GM18867 (cell line): ENCODE data around the gene ANXA11.
"Not testable (repeated sequence)": the region's sequence is repeated elsewhere in the genome, so short reads cannot be mapped to it uniquely, and the experiment has no call there.

Source experiments
- ATAC-seq: cut with Tn5 transposase; IDR thresholded peaks from one replicate; pipeline ENCODE4 v1.9.1; 2021; ENCODE audit warnings: mild to moderate bottlenecking, moderate library complexity; ENCODE audit not compliant: unreplicated experiment

Gene ANXA11

DNA sequence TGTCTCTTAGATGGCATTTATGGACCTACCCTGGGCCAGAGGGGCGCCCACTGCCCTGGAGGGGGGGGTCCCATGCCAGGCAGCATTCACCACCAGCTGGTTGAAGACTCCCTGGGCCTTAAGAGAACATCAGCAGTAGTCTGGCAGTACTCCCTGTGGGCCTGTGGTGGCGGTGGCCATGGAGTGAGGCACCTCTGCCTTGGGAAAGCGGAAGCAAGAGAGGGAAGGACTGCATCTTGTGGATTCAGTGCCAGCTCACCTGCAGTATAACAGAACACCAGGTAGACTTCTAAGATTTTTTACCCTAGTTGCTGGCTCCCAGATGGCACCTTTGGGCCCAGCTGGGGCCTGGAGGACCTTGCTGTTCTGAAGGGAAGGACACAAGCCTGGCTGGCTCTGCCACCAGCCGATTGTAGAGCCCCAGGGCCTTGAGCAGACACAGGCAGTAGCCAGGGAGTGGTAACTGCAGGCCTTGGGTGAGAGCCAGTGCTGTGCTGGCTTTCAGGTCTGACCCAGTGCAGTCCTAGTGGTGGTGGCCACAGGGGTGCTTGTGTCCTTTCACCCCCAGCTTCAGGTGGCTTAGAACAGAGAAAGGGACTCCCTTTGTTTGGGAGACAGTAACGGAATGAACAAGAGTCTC is 57.1 kb downstream of the ANXA11 start:
- ATAC-seq: no peak

DNA sequence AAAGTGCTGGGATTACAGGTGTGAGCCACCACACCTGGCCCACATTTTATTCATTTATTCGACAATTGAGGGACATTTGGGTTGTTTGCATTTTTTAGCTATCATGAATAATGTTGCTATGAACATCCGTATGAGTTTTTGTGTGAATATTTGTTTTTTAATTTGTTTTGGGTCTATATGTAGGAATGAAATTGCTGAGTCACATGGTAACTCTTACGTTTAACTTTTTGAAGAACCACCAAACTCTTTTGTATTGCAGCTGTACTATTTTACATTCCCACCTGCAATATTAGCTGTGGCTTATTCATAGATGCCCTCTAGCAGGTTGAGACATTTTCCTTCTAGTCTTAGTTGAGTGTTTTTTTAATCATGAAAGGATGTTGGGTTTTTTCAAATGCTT is 58.4 kb downstream of the ANXA11 start:
- ATAC-seq: no peak

DNA sequence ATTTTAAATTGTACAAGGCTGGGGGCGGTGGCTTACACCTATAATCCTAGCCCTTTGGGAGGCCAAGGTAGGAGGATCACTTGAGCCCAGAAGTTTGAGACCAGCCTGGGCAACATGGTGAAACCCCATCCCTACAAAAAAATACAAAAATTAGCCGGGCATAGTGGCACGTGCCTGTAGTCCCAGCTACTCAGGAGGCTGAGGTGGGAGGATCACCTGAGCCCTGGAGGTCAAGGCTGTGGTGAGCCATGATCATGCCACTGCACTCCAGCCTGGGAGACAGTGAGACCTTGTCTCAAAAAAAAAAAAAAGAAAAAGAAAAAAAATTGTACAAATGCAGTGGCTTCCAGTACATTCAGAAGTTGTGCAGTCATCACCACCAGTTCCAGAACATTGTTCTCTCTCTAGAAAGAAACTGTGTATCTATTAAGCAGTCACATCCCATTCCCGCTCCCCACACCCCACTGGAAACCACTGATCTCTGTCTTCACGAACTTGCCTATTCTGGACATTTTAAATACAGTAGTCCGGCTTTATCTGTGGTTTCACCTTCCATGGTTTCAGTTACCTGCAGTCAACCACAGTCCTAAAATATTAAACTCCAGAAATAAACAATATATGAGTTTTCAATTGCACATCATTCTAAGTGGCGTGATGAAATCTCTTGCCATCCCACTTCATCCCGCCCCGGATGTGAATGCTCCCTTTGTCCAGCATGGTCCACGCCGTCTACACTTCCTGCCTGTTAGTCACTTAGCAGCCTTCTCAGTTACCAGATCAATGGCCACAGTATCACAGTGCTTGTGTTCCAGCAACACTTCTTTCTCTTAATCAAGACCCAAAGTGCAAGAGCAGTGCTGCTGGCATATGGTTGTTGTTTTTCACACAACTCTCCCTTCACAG is 59.7 kb downstream of the ANXA11 start:
- ATAC-seq: not testable (repeated sequence)

DNA sequence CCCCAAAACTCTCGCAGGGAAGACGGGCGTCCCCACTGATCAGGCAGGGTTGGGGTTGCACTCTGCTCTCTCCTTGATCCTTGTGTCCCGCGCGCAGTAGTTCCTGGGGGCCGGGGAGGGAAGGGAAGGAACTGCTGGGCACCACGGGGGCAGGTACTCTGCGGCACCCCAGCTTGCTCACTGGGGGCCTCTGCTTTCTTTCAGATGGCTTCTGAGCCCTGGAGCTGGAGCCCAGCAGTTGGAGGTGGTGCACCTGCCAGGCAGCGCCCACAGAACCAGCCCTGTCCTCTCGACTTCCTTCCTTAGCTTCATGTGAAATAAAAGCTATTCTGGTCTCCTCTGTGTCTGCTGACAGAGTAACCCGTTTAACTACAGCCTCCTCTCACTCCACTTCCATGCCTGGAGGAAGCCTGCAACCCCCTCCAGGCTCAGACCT is 60.6 kb downstream of the ANXA11 start:
- ATAC-seq: peak; percentile 38

DNA sequence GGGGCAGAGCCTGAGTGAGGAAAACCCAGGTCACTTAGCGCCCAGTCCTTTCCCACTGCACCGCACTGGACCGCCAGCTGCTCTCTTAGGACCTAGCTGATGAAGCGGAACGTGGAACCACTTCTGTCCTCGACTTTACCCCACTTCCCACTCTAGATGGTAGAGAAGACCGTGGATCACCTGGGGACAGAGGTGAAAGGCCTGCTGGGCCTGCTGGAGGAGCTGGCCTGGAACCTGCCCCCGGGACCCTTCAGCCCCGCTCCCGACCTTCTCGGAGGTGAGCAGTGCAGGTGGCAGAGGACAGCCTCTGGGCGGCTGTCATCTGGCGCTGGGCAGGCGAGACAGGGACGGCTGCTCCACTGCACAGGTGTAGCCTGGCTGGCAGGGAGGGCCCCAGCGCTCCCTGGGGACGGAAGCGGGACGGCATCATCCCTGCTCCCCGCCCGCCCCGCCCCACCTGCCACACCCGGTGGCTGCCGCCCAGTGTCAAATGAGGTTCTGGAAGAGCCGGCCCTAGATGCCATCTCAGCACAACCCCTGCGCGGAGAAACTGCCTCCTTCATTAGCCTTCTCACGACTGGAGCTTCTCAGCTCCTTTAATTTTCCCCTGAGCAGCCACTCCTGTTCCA is 61.2 kb downstream of the ANXA11 start:
- peak; percentile 49 for ATAC-seq

DNA sequence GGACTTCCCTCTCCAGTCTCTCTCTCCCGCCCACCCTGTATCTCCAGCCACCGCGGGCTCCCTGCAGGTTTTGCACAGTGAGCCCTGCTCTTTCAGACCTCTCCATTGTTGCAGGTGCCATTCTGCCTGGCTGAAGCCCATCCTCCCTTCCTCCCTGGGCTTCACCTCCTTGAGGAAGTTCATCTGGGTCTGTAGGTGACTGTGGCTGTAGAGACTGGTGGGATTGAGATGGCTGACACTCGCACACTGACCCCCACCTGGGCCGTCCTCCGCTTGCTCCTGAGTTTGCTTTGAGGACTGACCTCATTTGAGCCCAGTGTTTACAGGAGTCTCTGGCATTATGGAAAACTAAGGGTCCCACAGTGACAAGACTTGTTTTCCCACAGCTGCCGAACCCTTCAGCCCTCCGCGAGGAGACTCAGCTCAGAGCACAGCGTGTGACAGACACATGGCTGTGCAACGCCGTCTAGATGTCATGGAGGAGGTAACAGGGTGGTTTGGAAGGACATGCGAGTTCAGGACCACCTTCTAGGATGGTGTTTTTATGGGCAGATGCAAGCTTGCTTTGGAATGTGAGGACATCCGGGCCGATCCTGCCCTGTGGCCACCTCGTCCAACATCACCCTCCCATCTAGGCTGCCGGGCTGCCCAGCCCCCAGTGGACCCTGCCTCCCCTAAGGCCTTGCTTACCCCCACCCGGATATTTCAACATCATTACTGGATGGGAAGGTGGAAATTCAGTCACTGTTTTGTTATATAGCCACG is 63.5 kb downstream of the ANXA11 start:
- no peak for ATAC-seq

DNA sequence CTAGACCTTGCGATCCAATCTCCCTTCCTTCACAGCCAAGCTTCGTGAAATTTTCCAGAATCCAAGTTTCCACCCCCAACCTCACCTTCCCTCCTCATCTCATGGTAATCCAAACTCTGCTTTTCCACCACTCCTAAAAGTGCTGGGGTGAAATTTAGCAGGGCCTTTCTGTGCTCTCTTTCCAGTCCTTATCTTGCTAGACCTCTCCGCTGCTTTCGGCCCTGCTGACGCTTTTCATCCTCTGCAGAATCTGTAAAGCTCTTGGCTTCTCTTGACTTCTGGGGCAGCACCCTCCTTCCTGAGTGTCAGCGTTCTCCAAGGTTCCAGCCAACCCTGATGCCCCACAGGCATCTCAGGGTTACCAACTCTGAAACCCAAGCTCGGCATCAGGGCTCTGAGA is 65.1 kb downstream of the ANXA11 start:
- no peak for ATAC-seq

DNA sequence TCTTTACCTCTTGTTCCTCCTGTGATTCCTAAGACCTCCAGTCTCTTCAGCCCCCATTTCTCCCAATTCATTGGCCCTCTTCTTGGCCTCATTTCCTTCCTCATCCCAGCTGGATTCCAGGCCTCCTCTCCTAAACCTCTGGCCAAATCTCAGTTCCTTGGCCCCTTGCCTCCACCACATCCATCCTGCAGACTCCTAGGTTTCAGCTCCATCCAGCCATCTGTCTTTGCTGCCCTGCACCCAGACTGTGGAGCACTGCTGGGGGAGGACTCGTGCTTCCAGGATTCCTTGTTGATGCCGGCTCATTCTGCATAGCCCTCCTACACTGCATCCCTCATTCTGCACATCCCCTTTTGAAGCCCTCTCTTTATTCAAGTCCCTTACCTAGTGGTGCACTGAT is 66.1 kb downstream of the ANXA11 start:
- ATAC-seq: no peak

DNA sequence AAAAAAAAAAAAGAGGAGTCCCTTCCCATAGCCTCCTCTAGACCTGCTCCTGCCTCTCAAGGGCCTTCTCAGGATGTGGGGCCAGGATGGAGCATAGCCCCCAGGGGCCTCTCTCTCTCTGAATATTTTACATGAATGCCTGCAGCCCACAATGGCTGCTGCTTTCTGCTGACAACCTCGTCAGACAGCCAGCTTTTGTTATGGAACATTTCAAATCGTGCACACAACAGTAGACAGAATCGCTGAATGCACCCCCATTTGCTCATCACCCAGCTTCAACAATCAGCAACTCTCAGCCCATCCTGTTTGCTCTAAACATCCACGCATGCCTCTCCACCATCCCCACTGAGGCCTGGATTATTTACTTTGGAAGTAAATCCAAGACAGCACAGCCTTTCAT is 67.4 kb downstream of the ANXA11 start:
- no peak for ATAC-seq

DNA sequence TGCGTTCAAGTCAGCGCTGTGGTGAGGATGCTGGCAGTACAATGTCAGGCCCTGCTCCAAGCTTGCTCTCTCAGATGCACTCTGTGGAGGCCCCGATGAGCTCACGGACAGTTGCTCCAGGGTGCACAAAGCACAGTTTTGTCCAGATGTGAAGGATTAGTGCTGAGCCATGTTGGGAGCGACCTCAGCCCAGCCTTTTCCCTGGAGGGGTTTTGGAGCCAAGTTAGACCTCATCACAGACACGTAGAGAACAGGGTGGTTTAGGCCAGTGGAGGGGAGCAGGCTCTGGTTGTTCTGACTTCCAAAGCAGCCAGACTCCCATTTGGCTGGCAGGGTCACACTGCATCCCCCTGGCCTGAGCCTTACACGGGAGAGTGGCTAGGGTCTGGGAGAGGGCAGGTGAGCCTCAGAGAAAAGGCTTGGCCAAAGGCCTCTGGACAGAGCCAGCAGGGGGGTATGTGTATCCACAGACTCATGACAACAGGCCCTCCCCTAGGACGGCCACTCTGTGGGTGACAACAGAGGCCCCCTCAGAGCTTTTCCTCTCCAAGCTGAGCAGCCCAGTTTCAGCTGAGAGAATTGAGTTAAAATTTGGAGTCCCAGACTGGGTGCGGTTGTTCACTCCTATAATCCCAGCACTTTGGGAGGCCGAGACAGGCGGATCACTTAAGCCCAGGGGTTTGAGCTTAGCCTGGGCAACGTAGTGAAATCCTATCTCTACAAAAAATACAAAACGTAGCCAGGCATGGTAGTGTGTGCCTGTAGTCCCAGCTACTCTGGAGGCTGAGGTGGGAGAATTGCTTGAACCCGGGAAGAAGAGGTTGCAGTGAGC is 68.1 kb downstream of the ANXA11 start:
- no peak for ATAC-seq

DNA sequence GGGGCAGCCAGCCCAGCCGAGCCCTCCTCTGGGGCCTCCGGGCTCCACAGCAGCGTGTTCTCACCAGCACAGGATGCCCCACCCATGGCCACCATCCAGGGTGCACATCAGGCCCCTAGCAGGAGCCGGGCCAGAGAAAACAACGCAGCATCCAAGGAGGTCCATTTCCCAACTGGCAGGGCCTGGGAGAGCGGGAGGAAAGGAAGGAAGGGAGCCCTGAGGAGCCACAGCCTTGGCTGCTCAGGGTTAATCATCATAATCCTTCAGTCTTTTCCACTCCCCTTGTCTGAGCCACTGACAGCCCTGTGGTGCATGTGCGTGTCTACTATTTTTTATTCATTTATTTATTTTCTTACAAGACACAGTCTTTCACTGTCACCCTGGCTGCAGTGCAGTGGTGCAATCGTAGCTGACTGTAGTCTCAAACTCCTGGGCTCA is 69.2 kb downstream of the ANXA11 start:
- ATAC-seq: no peak

DNA sequence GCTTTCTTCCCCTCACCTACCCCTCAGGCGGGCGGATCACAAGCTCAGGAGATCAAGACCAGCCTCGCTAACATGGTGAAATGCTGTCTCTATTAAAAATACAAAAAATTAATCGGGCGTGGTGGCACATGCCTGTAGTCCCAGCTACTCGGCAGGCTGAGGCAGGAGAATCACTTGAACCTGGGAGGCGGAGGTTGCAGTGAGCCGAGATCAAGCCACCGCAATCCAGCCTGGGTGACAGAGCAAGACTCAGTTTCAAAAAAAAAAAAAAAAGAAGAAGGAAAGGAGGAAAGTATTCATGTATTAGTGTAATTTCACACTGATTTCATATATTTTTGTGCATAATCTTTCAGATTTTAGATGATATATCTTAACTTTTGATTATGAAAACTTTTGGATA is 71.7 kb downstream of the ANXA11 start:
- ATAC-seq: not testable (repeated sequence)

DNA sequence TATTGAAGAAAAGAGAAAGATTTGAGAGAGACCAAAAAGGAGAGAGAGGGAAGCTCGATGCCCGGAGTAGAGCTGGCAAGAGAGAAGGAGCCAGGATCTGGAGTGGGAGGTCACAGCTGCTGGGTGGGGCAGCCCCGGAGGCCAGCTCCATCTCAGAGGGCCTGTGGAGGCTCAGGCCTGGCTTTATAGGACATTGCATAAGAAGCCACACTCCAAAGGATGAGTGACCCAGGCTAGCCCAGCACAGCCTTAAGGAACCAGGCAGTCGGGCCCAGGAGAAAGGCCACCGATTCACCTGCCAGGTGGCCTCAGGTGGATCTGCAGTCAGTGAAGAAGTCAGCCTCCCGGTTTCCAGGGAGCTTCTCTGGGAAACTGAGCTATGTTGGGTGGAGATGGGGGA is 72.1 kb downstream of the ANXA11 start:
- no peak for ATAC-seq

DNA sequence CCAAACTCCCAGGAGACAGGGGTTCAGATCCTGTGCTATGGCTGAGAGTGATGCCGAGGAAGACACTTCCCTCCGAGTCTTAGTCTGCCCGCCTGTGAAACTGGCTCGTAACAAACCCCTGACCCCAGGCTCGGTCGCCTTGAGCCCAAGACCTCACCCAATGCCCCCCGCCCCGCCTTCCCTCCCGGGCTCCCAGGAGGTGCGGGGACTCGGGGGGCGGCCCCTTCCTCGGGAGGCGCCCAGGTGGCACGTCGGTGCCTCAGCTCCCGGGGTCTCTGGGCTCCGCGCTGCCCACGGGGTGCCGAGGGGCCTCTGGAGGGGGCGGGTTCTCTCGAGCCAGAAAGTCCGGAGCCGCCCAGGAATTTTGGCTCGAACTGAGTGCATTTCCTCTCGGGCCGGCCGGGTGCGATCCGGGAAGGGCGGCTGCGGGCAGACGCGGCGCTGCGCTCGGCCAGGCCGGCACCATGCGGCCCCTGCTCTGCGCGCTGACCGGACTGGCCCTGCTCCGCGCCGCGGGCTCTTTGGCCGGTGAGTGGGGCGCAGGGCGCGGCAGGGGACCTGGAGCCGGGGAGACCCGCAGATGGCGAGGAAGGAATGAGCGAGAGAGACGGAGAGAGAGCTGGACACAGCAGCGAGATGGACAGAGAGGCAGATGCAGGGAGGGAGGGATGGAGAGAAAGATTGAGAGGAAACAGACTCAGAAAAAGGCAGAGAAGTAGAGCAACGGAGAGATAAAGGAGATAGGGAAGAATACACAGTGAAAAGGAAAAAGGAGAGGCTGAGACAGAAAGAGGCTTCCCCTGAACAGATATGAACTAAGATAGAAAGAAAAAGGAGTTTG is 72.8 kb downstream of the ANXA11 start, which contains the start of gene PLAC9:
Gene PLAC9 (plus strand): TSS at position 432 of the 841 bp plus-strand sequence. CDS start 33 bp downstream, at position 465.
- no peak for ATAC-seq

DNA sequence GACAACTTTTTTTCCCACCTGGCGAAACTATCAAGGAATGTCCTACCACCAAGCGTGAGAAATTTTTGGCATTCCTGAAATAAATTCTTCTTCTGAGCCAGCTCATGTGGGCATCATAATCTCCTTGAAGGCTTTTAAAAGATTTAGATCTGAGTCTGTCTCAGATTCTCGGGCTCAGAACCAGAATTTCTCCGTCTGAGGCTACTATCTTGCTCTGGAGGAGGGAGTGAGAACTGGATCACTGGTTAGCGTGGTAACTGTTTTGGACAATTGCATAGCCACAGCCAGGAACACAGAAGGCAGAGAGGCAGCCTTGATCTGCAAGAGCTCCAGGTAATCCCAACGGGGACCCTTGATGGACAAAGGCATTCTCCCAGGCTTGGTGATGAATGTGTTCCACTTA is 73.8 kb downstream of the ANXA11 start:
- ATAC-seq: no peak

DNA sequence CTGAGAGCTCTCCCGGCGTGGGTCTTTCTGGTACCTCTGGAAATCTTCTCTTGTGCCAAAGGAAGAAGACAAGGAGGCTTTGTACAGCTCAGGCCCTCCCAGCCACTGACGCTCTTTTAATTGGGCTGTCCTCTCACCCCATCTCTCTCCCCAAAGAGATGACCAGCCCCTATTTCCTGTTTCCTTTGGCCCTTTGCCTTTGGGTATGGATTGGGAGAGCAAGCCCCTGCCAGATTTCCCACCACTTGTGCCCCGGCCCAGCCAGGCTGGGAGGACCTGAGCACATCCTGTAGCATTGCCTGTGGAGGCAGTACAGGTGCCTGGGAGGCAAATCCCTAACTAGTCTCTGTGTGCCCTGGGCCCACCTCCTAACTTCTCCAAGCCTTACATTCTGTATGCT is 78.5 kb downstream of the ANXA11 start:
- no peak for ATAC-seq

DNA sequence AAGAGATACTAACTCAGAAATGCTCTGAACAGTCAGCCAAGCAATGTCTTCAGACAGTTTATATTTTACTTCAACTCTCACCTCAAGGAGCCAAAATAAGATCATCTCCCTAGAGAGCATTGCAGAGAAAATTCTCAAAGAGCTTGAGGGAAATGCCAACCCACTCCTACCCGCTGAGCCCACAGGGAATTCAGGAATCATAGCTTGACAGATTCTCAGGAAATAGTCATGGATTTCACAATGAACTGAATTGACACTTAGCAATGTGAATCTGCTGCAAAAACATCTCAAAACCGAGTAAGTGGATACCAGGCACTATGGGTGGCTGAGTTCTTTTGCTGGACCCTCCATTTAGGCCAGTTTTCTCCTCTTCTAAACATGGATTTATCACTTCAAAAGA is 82.6 kb downstream of the ANXA11 start:
- ATAC-seq: no peak

DNA sequence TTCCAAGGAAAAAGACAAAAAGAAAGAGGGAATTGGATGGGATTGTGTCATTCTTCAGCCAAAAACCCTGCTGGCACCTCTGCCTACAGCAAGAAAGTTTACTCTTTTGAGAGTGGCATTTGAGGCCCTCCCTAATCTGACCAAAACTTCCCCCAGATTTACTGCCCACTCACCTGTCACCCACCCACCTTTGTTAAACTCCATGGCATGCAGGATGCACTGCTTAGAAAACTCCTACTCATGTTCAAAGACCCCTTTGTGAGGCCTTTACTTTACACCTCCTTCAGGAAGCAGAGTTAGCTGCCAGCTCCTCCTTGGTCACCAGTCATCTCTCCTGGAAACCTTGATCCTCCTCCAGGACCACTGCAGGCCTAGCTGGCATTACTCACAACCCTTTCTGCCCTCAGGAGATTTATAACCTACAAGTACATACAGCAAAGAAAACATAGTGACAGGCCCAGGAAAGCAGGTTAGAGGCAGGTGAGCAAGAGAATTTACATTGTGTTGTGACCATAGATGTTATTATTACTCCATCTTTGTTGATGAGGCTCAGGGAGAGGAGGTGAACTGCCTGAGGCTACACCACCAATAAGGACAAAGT is 83.1 kb downstream of the ANXA11 start:
- ATAC-seq: no peak

DNA sequence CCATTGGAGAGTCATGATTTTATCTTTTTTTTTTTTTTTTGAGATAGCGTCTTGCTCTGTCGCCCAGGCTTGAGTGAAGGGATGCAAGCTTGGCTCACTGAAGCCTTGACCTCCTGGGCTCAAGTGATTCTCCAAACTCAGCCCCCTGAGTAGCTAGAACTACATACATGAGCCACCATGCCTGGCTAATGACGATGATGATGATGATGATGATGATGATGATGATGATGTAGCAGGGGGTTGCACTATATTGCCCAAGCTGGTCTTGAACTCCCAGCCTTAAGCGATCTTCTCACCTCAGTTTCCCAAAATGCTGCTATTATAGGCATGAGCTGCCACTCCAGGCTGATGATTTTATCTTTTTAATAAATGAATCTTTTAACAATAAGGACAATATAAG is 86.7 kb downstream of the ANXA11 start:
- no peak for ATAC-seq
